PC-9 (cell line): ENCODE data around the gene KCNT2. TPM values are rescaled to one million over a fixed set of nuclear protein-coding genes. Genes with fewer than 3 reads are reported as not detected.

ENCODE experiments used
- BruUV-seq: library from RNA; stranded (reverse); fragments of 400-500 nt; replicated peaks from 2 replicates; lab custom pipeline; 2021; lab: Mats Ljungman, UMichigan
- CTCF ChIA-PET: fragments of 300-600 bp; sonication (Branson Sonifier 250); formaldehyde crosslinking; loops from one replicate; lab custom pipeline; 2022; ENCODE audit warnings: antibody characterized with exemption; lab: Charles Lee
- POLR2A ChIA-PET: fragments of 300-600 bp; sonication (Branson Sonifier 250); formaldehyde crosslinking; loops from one replicate; lab custom pipeline; 2022; ENCODE audit warnings: antibody characterized with exemption; ENCODE audit not compliant: unreplicated experiment; lab: Charles Lee
- DNase-seq, 2 experiments: peaks; one replicate each; pipeline versions ENCODE4 v3.0.0 to v3.0.0-alpha.2; 2015 to 2022; ENCODE audit warnings: mixed read lengths in 1 of 2
- H2AFZ ChIP-seq: fragments of 200-600 bp; sonication (generic); 2 replicates; pipeline ENCODE4 v1.8.1; 2017; ENCODE audit warnings: antibody characterized with exemption
- H3F3A ChIP-seq: fragments of 200-600 bp; sonication (generic); 2 replicates; pipeline ENCODE4 v1.8.1; 2017; ENCODE audit warnings: antibody characterized with exemption, mild to moderate bottlenecking, low read depth; ENCODE audit not compliant: insufficient read depth
- H3K27ac ChIP-seq: fragments of 200-600 bp; sonication (generic); 2 replicates; pipeline ENCODE4 v1.6.1; 2016; ENCODE audit warnings: mixed run types
- H3K27me3 ChIP-seq: fragments of 200-600 bp; sonication (generic); 2 replicates; pipeline ENCODE4 v1.6.1; 2016; ENCODE audit warnings: low read depth, mixed run types; ENCODE audit not compliant: insufficient read depth
- H3K36me3 ChIP-seq: fragments of 200-600 bp; sonication (generic); 2 replicates; pipeline ENCODE4 v1.6.1; 2016; ENCODE audit warnings: low read depth, mixed run types
- H3K4me1 ChIP-seq: fragments of 200-600 bp; sonication (generic); replicated peaks from 2 replicates; pipeline ENCODE4 v1.6.1; 2016; ENCODE audit warnings: mixed run types; ENCODE audit not compliant: insufficient read depth
- H3K4me2 ChIP-seq: fragments of 200-600 bp; sonication (generic); 2 replicates; pipeline ENCODE4 v1.6.1; 2017; ENCODE audit warnings: mixed run types
- H3K4me3 ChIP-seq: fragments of 200-600 bp; sonication (generic); 2 replicates; pipeline ENCODE4 v1.6.1; 2016; ENCODE audit warnings: mixed run types
- H3K79me2 ChIP-seq: fragments of 200-600 bp; sonication (generic); 2 replicates; pipeline ENCODE4 v1.6.1; 2017; ENCODE audit warnings: low read depth, mixed run types
- H3K9me2 ChIP-seq: fragments of 200-600 bp; sonication (generic); 2 replicates; pipeline ENCODE4 v1.8.1; 2017; ENCODE audit warnings: mild to moderate bottlenecking; ENCODE audit not compliant: insufficient read depth
- H3K9me3 ChIP-seq: fragments of 200-600 bp; sonication (generic); 2 replicates; pipeline ENCODE4 v1.8.1; 2016; ENCODE audit warnings: low read depth; ENCODE audit not compliant: insufficient read depth
- H4K20me1 ChIP-seq: fragments of 200-600 bp; sonication (generic); 2 replicates; pipeline ENCODE4 v1.8.1; 2017; ENCODE audit not compliant: insufficient read depth
- CTCF ChIP-seq: fragments of 200-600 bp; sonication (generic); conservative IDR thresholded peaks from 2 replicates; pipeline ENCODE4 v1.6.1; 2017; ENCODE audit warnings: mixed run types, antibody characterized with exemption, mild to moderate bottlenecking, moderate library complexity
- EZH2 ChIP-seq: fragments of 200-600 bp; sonication (generic); IDR thresholded peaks from 2 replicates; pipeline ENCODE4 v1.8.0; 2017; ENCODE audit warnings: antibody characterized with exemption, low read depth
- intact Hi-C: fragments of 100-400 bp; cut with micrococcal nuclease; formaldehyde crosslinking; loops from one replicate; pipeline ENCODE4 v1.10.0; 2022; ENCODE audit not compliant: unreplicated experiment
- total RNA-seq: library from RNA; stranded (reverse); gene quantifications from 2 replicates; pipeline ENCODE4 v1.2.3, GENCODE V29; 2021

Gene KCNT2
- total RNA-seq, 1 experiment from 2014 or later = 0.90 TPM

- no TSS peak for BruUV-seq
- H3K36me3 ChIP-seq = no peaks in the 10 kb centered on the region
- intact Hi-C loops = no loop called here
- no peaks in the 10 kb centered on the region for H3K9me3 ChIP-seq
- H3K79me2 ChIP-seq = no peaks in the 10 kb centered on the region
- H3K27ac ChIP-seq = no peak overlapping the region
- no peak for TF ChIP-seq CTCF
- no peak for TF ChIP-seq EZH2
- ChIA-PET CTCF (no interaction called here), POLR2A (no interaction called here)
- no peaks in the 10 kb centered on the region for H3K4me1 ChIP-seq
- H3K4me3 ChIP-seq = no peak overlapping the region
- no peaks in the 10 kb centered on the region for H3K27me3 ChIP-seq
- DNase-seq = no peak
- H3K4me2 ChIP-seq = no peak overlapping the region
- H3F3A ChIP-seq = no peaks in the 10 kb centered on the region
- no peaks in the 10 kb centered on the region for H3K9me2 ChIP-seq
- H4K20me1 ChIP-seq = no peaks in the 10 kb centered on the region
- H2AFZ ChIP-seq = no peak overlapping the region
Measured at GRCh38 chr1:196462086-196462485, 146.2 kb downstream of the KCNT2 start.

- no peak for DNase-seq
- Histone ChIP-seq H3K9me3 (no peaks in the 10 kb centered on the region), H2AFZ (no peak overlapping the region), H3K27me3 (no peaks in the 10 kb centered on the region), H3K4me3 (no peak overlapping the region), H3K79me2 (no peaks in the 10 kb centered on the region), H3K36me3 (no peaks in the 10 kb centered on the region), H3K4me1 (no peaks in the 10 kb centered on the region), H4K20me1 (no peaks in the 10 kb centered on the region), H3K4me2 (no peak overlapping the region), H3K27ac (no peak overlapping the region), H3K9me2 (no peaks in the 10 kb centered on the region), H3F3A (no peaks in the 10 kb centered on the region)
- POLR2A ChIA-PET = no interaction called here
- TF ChIP-seq EZH2 (no peak), CTCF (no peak)
- intact Hi-C loops = no loop called here
- BruUV-seq = no TSS peak
- CTCF ChIA-PET = no interaction called here
Measured at GRCh38 chr1:196461521-196461920, 146.7 kb downstream of the KCNT2 start.

GRCh38 chr1:196459383-196459782 is 148.9 kb downstream of the KCNT2 start:
- DNase-seq = no peak
- Histone ChIP-seq H2AFZ (no peak overlapping the region), H3K4me2 (no peak overlapping the region), H3K79me2 (no peaks in the 10 kb centered on the region), H3K9me3 (no peaks in the 10 kb centered on the region), H3K36me3 (no peaks in the 10 kb centered on the region), H3K4me1 (no peaks in the 10 kb centered on the region), H3K4me3 (no peak overlapping the region), H3K27me3 (no peaks in the 10 kb centered on the region), H4K20me1 (no peaks in the 10 kb centered on the region), H3K9me2 (no peaks in the 10 kb centered on the region), H3K27ac (no peak overlapping the region), H3F3A (no peaks in the 10 kb centered on the region)
- ChIA-PET CTCF (no interaction called here), POLR2A (interaction anchor here (0.5 kb wide), 1 partner anchor 48 kb away, joined by 3 read pairs; no protein-coding TSS in a partner anchor)
- intact Hi-C loops = no loop called here
- no TSS peak for BruUV-seq
- no peak for TF ChIP-seq CTCF
- no peak for TF ChIP-seq EZH2
